ENCODE measurements around the gene HADHA. TPM values are rescaled to one million over a fixed set of nuclear protein-coding genes. Genes with fewer than 3 reads are reported as not detected.
"Not testable (repeated sequence)": the region's sequence is repeated elsewhere in the genome, so short reads cannot be mapped to it uniquely, and the experiment has no call there.

HADHA gene
- total and polyA plus RNA-seq, 2 donors (not counting 1 experiment from before 2014, with no cell fraction given), result 155 to 162 TPM

DNA sequence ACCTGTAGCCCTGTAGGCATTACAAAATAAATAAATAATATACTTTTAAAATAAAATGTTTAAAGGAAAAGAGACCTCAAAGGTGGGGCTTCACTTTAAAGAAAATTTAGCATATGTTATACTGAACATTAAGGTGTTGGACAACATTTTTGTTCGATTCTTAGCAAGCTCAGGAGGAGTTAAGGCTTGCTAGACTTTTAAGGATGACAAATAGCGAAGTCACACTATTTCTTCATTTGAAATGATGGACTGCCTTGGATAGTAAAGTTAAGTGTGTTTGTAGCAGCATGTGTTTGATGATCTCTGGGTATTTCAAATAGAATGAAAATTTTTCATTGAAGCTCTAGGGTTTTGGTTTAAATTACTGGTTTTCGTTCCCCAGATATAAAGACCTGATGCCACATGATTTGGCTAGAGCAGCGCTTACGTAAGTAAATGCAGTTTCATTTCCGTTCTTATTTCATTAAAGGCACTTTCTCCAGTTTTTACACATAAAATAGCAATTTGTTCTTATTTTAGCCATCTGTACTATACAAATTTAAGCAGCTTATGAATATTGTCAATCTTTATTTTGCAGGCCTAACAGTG, 25.2 kb upstream of the HADHA start:
- no peak overlapping the region for H2AFZ ChIP-seq (ENCODE audit: low read length)
- no peaks in the 10 kb centered on the region for H3K36me3 ChIP-seq (ENCODE audit: control insufficient read depth, insufficient read depth, low read length)
- H3K4me2 ChIP-seq (ENCODE audit: extremely low read depth, insufficient read depth, low read length), result no peak overlapping the region
- no peaks in the 10 kb centered on the region for H3K27me3 ChIP-seq (ENCODE audit: control insufficient read depth, insufficient read depth, low read length)
- no peak overlapping the region for H3K9ac ChIP-seq (ENCODE audit: insufficient read depth, low read length)
- H3K4me1 ChIP-seq (ENCODE audit: control insufficient read depth, extremely low read depth, insufficient read depth, low read length), result peaks cover 5% of the 10 kb centered on the region
- no peaks in the 10 kb centered on the region for H3K79me2 ChIP-seq (ENCODE audit: control insufficient read depth, insufficient read depth, low read length)
- no peak for TF ChIP-seq CTCF (conservative IDR thresholded peaks at IDR 0.05 in 1 of 2, IDR thresholded peaks at IDR 0.05 in 1 of 2; ENCODE audit: low read depth in 1 of 2, low read length in 2 of 2)
- TF ChIP-seq EZH2 (IDR thresholded peaks at IDR 0.05; ENCODE audit: low read length, missing control alignments), result no peak
- DNase-seq (ENCODE audit: low read depth in 2 of 2), result peak in 1 of 2 donors; percentile 15
- H4K20me1 ChIP-seq (ENCODE audit: control insufficient read depth, extremely low read depth, insufficient read depth, low read length), result no peaks in the 10 kb centered on the region
- no peak overlapping the region for H3K27ac ChIP-seq (ENCODE audit: insufficient read depth, low read length)
- H3K4me3 ChIP-seq (replicated peaks in 1 of 4; ENCODE audit: control extremely low read depth in 1 of 4, insufficient read depth in 1 of 4, low read depth in 3 of 4, low read length in 4 of 4), result no peak overlapping the region
- no peaks in the 10 kb centered on the region for H3K9me3 ChIP-seq (ENCODE audit: control insufficient read depth, insufficient read depth, low read depth, low read length)

DNA sequence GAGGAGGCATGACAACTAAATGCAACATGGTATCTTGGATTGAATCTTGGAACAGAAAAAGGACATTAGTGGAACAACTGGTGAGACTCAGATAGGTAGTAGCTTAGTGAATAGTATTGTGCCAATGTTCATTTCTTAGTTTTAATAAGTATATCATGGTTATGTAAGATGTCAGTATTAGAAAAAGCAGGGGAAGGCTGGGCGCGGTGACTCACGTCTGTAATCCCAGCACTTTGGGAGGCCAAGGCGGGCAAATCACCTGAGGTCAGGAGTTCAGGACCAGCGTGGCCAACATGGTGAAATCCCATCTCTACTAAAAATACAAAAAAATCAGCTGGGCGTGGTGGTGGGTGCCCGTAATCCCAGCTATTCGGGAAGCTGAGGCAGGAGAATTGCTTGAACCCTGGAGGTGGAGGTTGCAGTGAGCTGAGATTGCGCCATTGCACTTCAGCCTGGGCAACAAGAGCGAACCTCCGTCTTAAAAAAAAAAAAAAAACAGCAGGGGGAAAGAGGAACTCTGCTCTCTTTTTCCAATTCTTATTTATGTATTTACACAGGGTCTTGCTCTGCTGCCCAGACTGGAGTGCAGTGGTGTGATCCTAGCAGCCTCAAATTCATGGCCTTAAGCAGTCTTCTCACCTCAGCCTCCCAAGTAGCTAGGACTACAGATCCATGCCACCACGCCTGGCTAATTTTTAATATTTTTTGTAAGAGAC, 24.4 kb upstream of the HADHA start:
- not testable (repeated sequence) for H3K36me3 ChIP-seq (ENCODE audit: control insufficient read depth, insufficient read depth, low read length); H3K9me3 ChIP-seq (ENCODE audit: control insufficient read depth, insufficient read depth, low read depth, low read length); H3K27ac ChIP-seq (ENCODE audit: insufficient read depth, low read length); H3K27me3 ChIP-seq (ENCODE audit: control insufficient read depth, insufficient read depth, low read length); H2AFZ ChIP-seq (ENCODE audit: low read length); H3K9ac ChIP-seq (ENCODE audit: insufficient read depth, low read length); H3K4me3 ChIP-seq (replicated peaks in 1 of 4; ENCODE audit: control extremely low read depth in 1 of 4, insufficient read depth in 1 of 4, low read depth in 3 of 4, low read length in 4 of 4); H3K79me2 ChIP-seq (ENCODE audit: control insufficient read depth, insufficient read depth, low read length); DNase-seq (ENCODE audit: low read depth in 2 of 2); H4K20me1 ChIP-seq (ENCODE audit: control insufficient read depth, extremely low read depth, insufficient read depth, low read length); H3K4me1 ChIP-seq (ENCODE audit: control insufficient read depth, extremely low read depth, insufficient read depth, low read length); H3K4me2 ChIP-seq (ENCODE audit: extremely low read depth, insufficient read depth, low read length)

- no peak overlapping the region for H3K4me2 ChIP-seq (ENCODE audit: extremely low read depth, insufficient read depth, low read length)
- DNase-seq (ENCODE audit: low read depth in 2 of 2), result peak; percentile 48 to 67
- H3K79me2 ChIP-seq (ENCODE audit: control insufficient read depth, insufficient read depth, low read length), result no peaks in the 10 kb centered on the region
- no peaks in the 10 kb centered on the region for H3K36me3 ChIP-seq (ENCODE audit: control insufficient read depth, insufficient read depth, low read length)
- H3K9ac ChIP-seq (ENCODE audit: insufficient read depth, low read length), result no peak overlapping the region
- TF ChIP-seq EZH2 (IDR thresholded peaks at IDR 0.05; ENCODE audit: low read length, missing control alignments) (no peak), CTCF (conservative IDR thresholded peaks at IDR 0.05 in 1 of 2, IDR thresholded peaks at IDR 0.05 in 1 of 2; ENCODE audit: low read depth in 1 of 2, low read length in 2 of 2) (no peak)
- H3K27me3 ChIP-seq (ENCODE audit: control insufficient read depth, insufficient read depth, low read length), result no peaks in the 10 kb centered on the region
- no peak overlapping the region for H2AFZ ChIP-seq (ENCODE audit: low read length)
- no peak overlapping the region for H3K27ac ChIP-seq (ENCODE audit: insufficient read depth, low read length)
- no peaks in the 10 kb centered on the region for H3K4me1 ChIP-seq (ENCODE audit: control insufficient read depth, extremely low read depth, insufficient read depth, low read length)
- H3K4me3 ChIP-seq (replicated peaks in 1 of 4; ENCODE audit: control extremely low read depth in 1 of 4, insufficient read depth in 1 of 4, low read depth in 3 of 4, low read length in 4 of 4), result no peak overlapping the region
- H4K20me1 ChIP-seq (ENCODE audit: control insufficient read depth, extremely low read depth, insufficient read depth, low read length), result no peaks in the 10 kb centered on the region
- no peaks in the 10 kb centered on the region for H3K9me3 ChIP-seq (ENCODE audit: control insufficient read depth, insufficient read depth, low read depth, low read length)
Measured at GRCh38 chr2:26268213-26268612, 23.8 kb upstream of the HADHA start.

DNA sequence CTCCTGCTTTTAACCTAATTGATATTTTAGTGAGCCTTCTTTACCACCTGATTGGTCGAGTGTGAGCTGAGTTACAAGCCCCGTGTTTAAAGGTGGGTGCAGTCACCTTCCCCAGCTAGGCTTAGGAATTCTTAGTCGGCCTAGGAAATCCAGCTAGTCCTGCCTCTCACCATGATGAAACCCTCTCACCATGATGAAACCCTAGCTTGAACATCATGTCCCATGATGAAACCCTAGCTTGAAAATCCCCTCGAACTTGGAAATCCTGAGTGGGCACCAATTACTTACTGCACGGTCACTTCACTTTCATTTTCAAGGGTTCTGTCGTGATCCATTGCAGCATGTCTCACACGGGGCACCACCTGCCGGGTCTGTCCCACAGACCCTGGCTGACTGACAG, 14.4 kb upstream of the HADHA start:
- H3K79me2 ChIP-seq (ENCODE audit: control insufficient read depth, insufficient read depth, low read length); H3K4me1 ChIP-seq (ENCODE audit: control insufficient read depth, extremely low read depth, insufficient read depth, low read length); H3K4me2 ChIP-seq (ENCODE audit: extremely low read depth, insufficient read depth, low read length); H2AFZ ChIP-seq (ENCODE audit: low read length); H3K36me3 ChIP-seq (ENCODE audit: control insufficient read depth, insufficient read depth, low read length); H4K20me1 ChIP-seq (ENCODE audit: control insufficient read depth, extremely low read depth, insufficient read depth, low read length); H3K27ac ChIP-seq (ENCODE audit: insufficient read depth, low read length); DNase-seq (ENCODE audit: low read depth in 2 of 2); H3K4me3 ChIP-seq (replicated peaks in 1 of 4; ENCODE audit: control extremely low read depth in 1 of 4, insufficient read depth in 1 of 4, low read depth in 3 of 4, low read length in 4 of 4); H3K27me3 ChIP-seq (ENCODE audit: control insufficient read depth, insufficient read depth, low read length); H3K9ac ChIP-seq (ENCODE audit: insufficient read depth, low read length); H3K9me3 ChIP-seq (ENCODE audit: control insufficient read depth, insufficient read depth, low read depth, low read length): not testable (repeated sequence)
